Pancreas (tissue), 10 donors: Measurements from ENCODE around the gene TCF7. TPM values are rescaled to one million over a fixed set of nuclear protein-coding genes. Genes with fewer than 3 reads are reported as not detected.

Experiments used
- ATAC-seq, 4 donors: fragments of 200-7000 bp; cut with Tn5 transposase; one replicate each; pipeline versions ENCODE4 v1.8.0 to v1.9.1; 2020; ENCODE audit warnings: mild to moderate bottlenecking in 4 of 4, moderate library complexity in 4 of 4
- DNase-seq, 6 donors: peaks; one replicate each; pipeline ENCODE4 v3.0.0-alpha.2; 2020
- FAIRE-seq: peaks from 2 replicates; lab custom pipeline; 2012; peaks lifted over from hg19 to GRCh38; lab: Jason Lieb, UNC
- H3K27ac ChIP-seq, 4 donors: fragments of 200-600 bp; sonication (generic); 1 replicate in 3 of 4; 2 replicates in 1 of 4; pipeline versions ENCODE4 v1.5.0 to v1.8.0; 2020
- H3K27me3 ChIP-seq, 4 donors: fragments of 200-600 bp; one replicate each; pipeline ENCODE4 v1.8.0; 2021
- H3K36me3 ChIP-seq, 3 donors: fragments of 200-600 bp; sonication (generic) in 1 of 3; one replicate each; pipeline versions ENCODE4 v1.5.0 to v1.8.0; 2020 to 2021
- H3K4me1 ChIP-seq, 3 donors: fragments of 200-600 bp; one replicate each; pipeline ENCODE4 v1.8.0; 2021
- H3K4me3 ChIP-seq, 4 donors: fragments of 200-600 bp; sonication (generic) in 2 of 4; one replicate each; pipeline versions ENCODE4 v1.5.0 to v1.8.0; 2020 to 2021
- H3K9me3 ChIP-seq, 4 donors: fragments of 200-600 bp; one replicate each; pipeline ENCODE4 v1.8.0; 2021
- WGBS, 2 donors: extraction: QIAGEN DNeasy Blood & Tissue Kit; methylation state at CpG; one replicate each; pipeline ENCODE4 v1.1.7; 2013; 5-methylcytosine and 5-hydroxymethylcytosine counted together
- intact Hi-C, 3 donors: fragments of 100-400 bp; cut with DNase I; formaldehyde crosslinking; loops; one replicate each; pipeline versions ENCODE4 v1.11.1 to v1.14.2; 2022
- polyA plus RNA-seq, 2 donors: library from polyadenylated mRNA; stranded (reverse); fragments of 200-250 nt; gene quantifications; one replicate each; pipeline ENCODE4 v1.2.3, GENCODE V29; 2013
- total RNA-seq, 6 donors: library from RNA; stranded (reverse); fragmentation: NEBNext Ultra II Directional in 4 of 6; extraction: Animal tissue kit (Norgen Biotek cat#: 25700) in 4 of 6; gene quantifications; one replicate each; pipeline versions ENCODE4 v1.2.1 to v1.2.4, GENCODE V29; 2021 to 2023
- TF ChIP-seq, protein P1 (sequence below), 4 donors: fragments of 200-600 bp; sonication (generic) in 3 of 4; IDR thresholded peaks; one replicate each; pipeline versions ENCODE4 v1.5.0 to v1.8.0; 2021; ENCODE audit warnings: antibody characterized with exemption in 4 of 4
- donor health status: healthy with polysubstance abuse.
- donor health status: DM: no; HTN: no; CAD: no; lungs with moderate emphysema.
- donor health status: DM: no; HTN: no; CAD: no.
- donor health status: control.
- donor health status: control.
- donor health status: Bipolar disorder and iron deficiency.
- donor health status: DM: yes; HTN: yes; CAD: no.
- donor health status: DM: no; HTN: no; CAD: no.
- donor health status: DM: no; HTN: no; CAD: no.
- donor health status: DM: yes; HTN: yes; CAD: no.

TCF7 gene
- total and polyA plus RNA-seq, 8 donors, result 1.9 to 13.1 (median 6.9) TPM

DNA sequence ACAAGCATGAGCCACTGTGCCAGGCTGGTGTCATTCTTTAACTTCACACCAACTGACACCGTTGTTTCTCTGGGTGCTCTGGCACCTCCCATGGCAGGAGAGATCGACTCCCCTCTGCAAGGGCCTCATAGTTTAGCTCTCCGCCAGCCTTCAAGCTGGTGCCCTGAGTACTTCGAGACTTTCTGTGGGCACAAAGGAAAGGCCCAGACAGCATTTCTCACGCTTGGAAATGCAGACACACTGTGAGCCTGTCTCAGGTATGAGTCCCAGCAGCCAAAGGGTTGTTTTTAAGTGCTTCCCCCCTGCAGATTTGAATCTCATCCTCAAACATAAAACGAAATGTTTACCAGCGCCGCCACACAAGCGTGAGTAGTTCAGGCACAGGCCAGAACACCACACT, 11.1 kb upstream of the TCF7 start:
- no peak for FAIRE-seq
- no peak for ATAC-seq
- Histone ChIP-seq H3K27ac (no peak overlapping the region), H3K9me3 (no peaks in the 10 kb centered on the region), H3K4me3 (no peak overlapping the region), H3K27me3 (no peaks in the 10 kb centered on the region), H3K36me3 (no peaks in the 10 kb centered on the region), H3K4me1 (no peaks in the 10 kb centered on the region)
- TF ChIP-seq, protein P1, sequence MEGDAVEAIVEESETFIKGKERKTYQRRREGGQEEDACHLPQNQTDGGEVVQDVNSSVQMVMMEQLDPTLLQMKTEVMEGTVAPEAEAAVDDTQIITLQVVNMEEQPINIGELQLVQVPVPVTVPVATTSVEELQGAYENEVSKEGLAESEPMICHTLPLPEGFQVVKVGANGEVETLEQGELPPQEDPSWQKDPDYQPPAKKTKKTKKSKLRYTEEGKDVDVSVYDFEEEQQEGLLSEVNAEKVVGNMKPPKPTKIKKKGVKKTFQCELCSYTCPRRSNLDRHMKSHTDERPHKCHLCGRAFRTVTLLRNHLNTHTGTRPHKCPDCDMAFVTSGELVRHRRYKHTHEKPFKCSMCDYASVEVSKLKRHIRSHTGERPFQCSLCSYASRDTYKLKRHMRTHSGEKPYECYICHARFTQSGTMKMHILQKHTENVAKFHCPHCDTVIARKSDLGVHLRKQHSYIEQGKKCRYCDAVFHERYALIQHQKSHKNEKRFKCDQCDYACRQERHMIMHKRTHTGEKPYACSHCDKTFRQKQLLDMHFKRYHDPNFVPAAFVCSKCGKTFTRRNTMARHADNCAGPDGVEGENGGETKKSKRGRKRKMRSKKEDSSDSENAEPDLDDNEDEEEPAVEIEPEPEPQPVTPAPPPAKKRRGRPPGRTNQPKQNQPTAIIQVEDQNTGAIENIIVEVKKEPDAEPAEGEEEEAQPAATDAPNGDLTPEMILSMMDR (IDR thresholded peaks at IDR 0.05), result no peak
- intact Hi-C loops, result loop anchor here in 1 of 3 donors (5.0 kb wide), 1 partner anchor 39 kb away; no protein-coding TSS in a partner anchor
- 65 to 69% methylated on average over 9 of the region's 9 CpGs for WGBS, 2 donors
- no peak for DNase-seq

- FAIRE-seq, result no peak
- WGBS, 2 donors, result 83 to 97% methylated on average over 11 of the region's 11 CpGs
- peak in 1 of 6 donors; percentile 45 for DNase-seq
- Histone ChIP-seq H3K9me3 (no peaks in the 10 kb centered on the region), H3K4me1 (no peaks in the 10 kb centered on the region), H3K4me3 (no peak overlapping the region), H3K27ac (no peak overlapping the region), H3K36me3 (no peaks in the 10 kb centered on the region), H3K27me3 (no peaks in the 10 kb centered on the region)
- no peak for ATAC-seq
- TF ChIP-seq, protein P1 (IDR thresholded peaks at IDR 0.05), result no peak
- intact Hi-C loops, result loop anchor here in 1 of 3 donors (5.0 kb wide), 1 partner anchor 38 kb away; no protein-coding TSS in a partner anchor
Measured at GRCh38 chr5:134103998-134104654, 10.4 kb upstream of the TCF7 start.

DNA sequence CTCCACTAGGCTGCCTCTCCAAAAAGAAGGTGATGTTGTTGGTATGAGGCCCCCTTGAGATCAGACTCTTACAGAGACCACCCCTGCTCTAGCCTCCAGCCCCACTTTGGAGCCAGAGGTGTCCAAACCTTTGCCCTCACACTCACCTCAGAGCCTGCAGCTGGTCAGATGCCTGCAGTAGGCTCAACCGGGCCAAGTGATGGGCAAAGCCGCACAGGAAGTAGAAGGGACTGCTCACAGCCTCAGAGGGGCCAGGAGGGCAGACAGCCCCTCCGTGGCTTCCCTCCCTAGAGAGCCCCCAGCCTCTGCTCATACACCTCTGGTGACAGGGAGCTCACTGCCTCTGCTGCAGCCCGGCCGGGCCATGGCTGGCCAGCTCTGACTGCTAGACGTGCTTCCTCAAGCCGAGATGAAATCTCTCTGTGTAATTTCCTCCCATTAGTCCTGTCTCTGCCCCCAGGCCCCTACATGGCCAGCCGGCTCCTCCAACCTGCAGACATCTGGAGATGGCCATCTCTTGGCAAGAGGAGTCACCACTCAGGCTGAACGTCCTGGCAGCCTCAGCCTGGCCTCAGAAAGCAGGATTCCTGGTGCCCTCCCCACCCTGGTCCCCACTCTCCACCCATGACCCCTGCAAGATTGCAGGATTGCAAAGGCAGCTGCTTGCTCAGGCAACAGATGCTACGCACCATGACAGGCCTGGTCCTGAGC, 7.3 kb upstream of the TCF7 start:
- Histone ChIP-seq H3K4me3 (no peak overlapping the region), H3K36me3 (no peaks in the 10 kb centered on the region), H3K9me3 (no peaks in the 10 kb centered on the region), H3K4me1 (no peaks in the 10 kb centered on the region), H3K27ac (no peak overlapping the region), H3K27me3 (no peaks in the 10 kb centered on the region)
- 82 to 84% methylated on average over 10 of the region's 10 CpGs for WGBS, 2 donors
- DNase-seq (peak in 1 of 6 donors; percentile 29), FAIRE-seq (no peak), ATAC-seq (no peak)
- intact Hi-C loops, result no loop called here
- TF ChIP-seq, protein P1 (IDR thresholded peaks at IDR 0.05), result no peak

- FAIRE-seq, result no peak
- Histone ChIP-seq H3K36me3 (no peaks in the 10 kb centered on the region), H3K27me3 (no peaks in the 10 kb centered on the region), H3K4me1 (no peaks in the 10 kb centered on the region), H3K27ac (no peak overlapping the region), H3K4me3 (no peak overlapping the region), H3K9me3 (no peaks in the 10 kb centered on the region)
- DNase-seq, result no peak
- intact Hi-C loops, result no loop called here
- ATAC-seq, result no peak
- WGBS, 2 donors, result 84 to 93% methylated on average over 3 of the region's 3 CpGs
- TF ChIP-seq, protein P1 (IDR thresholded peaks at IDR 0.05), result no peak
Measured at GRCh38 chr5:134107779-134108178, 6.7 kb upstream of the TCF7 start.

DNA sequence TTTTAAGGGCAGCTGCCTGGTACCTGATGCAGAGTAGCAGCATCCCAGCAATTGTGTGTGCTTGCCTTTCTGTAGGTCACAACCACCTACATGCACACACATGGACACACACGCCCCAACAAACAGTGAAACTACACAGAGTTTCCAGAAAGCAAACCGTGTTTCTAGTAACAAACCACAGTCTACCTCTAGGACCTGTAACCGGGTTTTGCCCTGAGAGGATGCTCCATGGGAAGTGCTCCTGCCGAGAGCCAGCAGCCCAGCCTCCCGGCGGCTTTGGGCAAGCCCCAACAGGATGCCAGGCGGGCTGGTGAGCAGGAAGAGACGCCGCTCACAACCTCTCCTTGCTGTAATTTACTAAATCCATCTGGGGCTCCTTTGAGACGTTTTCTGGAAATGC, 4.1 kb upstream of the TCF7 start:
- ATAC-seq, result no peak
- no peaks in the 10 kb centered on the region for H3K36me3 ChIP-seq
- no peaks in the 10 kb centered on the region for H3K4me1 ChIP-seq
- no peak for FAIRE-seq
- H3K4me3 ChIP-seq, result no peak overlapping the region
- no peaks in the 10 kb centered on the region for H3K27me3 ChIP-seq
- no peak for DNase-seq
- H3K9me3 ChIP-seq, result no peaks in the 10 kb centered on the region
- no peak overlapping the region for H3K27ac ChIP-seq
- 76 to 78% methylated on average over 10 of the region's 10 CpGs for WGBS, 2 donors
- TF ChIP-seq, protein P1 (IDR thresholded peaks at IDR 0.05), result no peak
- intact Hi-C loops, result no loop called here
